GM18519 (cell line): ENCODE measurements around the gene SIGLEC9.

Experiments used
- ATAC-seq: cut with Tn5 transposase; IDR thresholded peaks from one replicate; pipeline ENCODE4 v1.9.1; 2021; ENCODE audit warnings: mild to moderate bottlenecking, moderate library complexity; ENCODE audit not compliant: unreplicated experiment, low FRiP score

SIGLEC9 gene

DNA sequence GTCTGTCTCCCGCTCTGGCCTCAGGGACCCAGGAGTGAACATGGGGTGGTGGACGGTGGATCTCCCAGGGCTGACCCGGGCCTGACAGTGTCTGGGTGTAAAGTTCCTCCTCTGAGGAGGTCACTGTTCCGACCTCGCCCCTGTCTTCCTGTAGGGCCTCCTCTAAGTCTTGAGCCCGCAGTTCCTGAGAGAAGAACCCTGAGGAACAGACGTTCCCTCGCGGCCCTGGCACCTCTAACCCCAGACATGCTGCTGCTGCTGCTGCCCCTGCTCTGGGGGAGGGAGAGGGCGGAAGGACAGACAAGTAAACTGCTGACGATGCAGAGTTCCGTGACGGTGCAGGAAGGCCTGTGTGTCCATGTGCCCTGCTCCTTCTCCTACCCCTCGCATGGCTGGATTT, at the start of gene SIGLEC9:
Gene SIGLEC9, plus strand, starts transcription at position 178 of the 400 bp plus-strand sequence. Its CDS starts 69 bp downstream, at position 247.
- ATAC-seq, result no peak

DNA sequence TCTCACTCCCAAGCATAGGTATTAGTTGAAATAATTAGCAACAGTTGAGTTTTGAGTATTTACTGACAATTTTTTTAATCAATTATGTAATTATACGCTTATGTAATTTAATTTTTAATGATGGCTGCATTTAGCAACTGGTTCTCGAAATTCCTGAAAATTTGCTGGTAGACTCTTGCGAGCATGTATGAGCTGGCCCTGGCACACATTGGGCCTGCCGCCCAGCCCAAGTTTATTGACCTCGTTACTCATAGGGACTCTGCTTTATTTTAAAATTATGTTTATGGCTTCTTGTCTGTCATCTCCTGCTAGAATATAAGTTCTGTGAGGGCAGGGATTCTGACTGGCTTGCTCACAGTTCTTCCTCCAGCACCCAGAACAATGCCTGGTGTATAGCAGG, 48.7 kb upstream of the SIGLEC9 start:
- ATAC-seq, result no peak

DNA sequence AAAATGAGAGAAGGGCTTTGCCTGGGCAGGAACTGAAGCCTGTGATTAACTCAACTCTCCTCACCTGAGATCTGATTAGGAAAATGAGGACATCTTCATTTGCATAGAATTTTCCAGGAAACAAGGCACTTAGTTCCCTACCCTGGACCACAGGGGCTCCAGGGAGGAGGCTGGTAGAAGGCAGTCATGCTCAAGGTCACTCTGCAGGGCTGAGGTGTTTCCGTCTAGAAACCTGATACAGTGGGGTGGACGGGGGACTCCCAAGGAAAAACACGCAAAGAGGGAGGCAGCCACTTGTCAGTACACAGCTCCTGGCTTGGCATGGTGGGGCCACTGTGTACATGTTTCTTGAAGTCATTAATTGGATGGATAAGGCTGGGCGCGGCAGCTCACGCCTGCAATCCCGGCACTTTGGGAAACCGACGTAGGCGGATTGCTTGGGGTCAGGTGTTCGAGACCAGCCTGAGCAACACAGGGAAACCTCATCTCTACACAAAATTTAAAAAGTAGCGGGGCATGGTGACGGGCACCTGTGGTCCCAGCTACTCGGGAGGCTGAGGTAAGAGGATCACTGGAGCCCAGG, 48.0 kb upstream of the SIGLEC9 start:
- no peak for ATAC-seq

DNA sequence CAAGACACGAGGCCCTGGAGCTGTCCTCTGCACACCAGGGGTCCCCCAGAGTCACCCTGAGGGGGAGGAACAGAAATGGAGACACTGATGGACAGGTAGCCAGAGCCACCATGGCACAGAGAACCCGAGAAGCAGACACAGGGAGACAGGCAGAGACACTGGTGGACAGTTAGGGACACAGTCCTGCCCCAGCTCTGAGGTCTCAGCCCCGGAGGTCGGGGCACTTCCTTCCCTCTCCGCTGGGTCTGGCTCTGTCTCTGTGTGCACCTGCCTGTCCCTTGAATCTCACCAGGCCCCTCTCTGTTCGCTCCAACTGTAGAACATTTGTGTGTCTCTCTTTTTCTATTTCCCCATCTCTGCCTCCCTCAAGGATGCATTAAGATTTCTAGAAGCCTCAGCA, 46.6 kb upstream of the SIGLEC9 start:
- ATAC-seq, result no peak

GRCh38 chr19:51078731-51079130, 46.0 kb upstream of the SIGLEC9 start:
- no peak for ATAC-seq

GRCh38 chr19:51079481-51080110, 45.1 kb upstream of the SIGLEC9 start:
- no peak for ATAC-seq

DNA sequence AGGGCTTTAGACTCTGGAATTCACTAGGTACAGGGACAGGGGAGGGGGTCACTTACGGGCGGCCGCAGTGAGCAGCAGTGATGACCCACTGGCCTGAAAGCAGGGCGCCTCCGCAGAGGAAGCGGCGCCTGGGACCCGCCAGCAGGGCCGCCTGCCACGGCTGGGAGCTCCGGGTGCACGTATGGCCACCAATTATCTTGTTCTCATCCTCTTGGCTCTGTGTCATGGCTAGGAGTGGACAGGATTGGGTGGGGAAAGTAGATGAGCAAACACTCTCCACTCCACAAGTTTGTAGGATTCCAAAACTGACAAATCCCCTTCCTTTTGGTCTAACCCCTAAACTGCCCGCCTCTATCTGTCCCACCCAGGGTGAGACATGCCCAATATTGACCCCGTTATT, 43.2 kb upstream of the SIGLEC9 start:
- no peak for ATAC-seq

- no peak for ATAC-seq
These were observed 42.1 kb upstream of the SIGLEC9 start, which contains the start of gene KLK14 for GRCh38 chr19:51082611-51083010. TSS of gene KLK14 (minus strand) at chr19:51082887. CDS start at chr19:51082614, 273 bp downstream.

DNA sequence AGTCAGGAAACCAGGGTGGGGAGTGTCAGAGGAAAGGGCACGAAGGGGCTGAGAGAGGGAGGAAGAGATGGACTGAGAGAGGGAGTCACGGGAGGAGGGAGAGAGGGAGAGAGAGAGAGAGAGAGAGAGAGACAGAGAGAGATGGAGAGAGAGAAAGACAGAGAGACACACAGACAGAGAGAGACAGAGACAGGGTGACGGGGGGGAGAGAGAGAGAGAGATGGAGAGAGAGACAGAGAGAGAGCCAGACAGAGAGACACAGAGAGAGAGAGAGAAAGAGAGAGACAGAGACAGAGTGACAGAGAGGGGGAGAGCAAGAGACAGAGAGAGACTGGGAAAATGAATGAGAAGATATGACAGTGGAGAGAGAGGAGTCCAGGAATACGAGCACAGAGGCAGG, 41.5 kb upstream of the SIGLEC9 start:
- no peak for ATAC-seq

- no peak for ATAC-seq
These were observed 40.9 kb upstream of the SIGLEC9 start for GRCh38 chr19:51083783-51084182.

- ATAC-seq, result no peak
These were observed 40.2 kb upstream of the SIGLEC9 start for GRCh38 chr19:51084505-51084904.

GRCh38 chr19:51086153-51086850, 38.4 kb upstream of the SIGLEC9 start:
- ATAC-seq, result no peak

GRCh38 chr19:51089786-51090185, 34.9 kb upstream of the SIGLEC9 start:
- no peak for ATAC-seq

DNA sequence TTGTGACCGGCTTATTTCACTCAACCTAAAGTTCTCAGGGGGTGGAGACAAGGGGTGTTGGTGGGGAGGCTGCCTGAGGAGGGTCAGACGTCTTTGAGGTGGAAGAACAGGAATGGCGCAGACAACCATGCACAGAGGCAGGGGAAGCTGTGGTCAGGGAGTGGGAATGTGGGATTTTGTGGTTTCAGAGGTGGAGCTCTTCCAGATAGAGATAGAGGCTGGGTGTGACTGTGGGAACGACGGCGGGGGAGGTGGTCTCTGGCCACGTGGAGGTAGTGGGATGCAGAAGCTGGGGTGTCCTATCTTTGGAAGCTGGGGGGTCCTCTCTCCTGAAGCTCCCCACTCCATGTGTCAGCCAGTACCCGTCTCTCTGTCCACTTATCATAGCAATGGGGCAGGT, 34.2 kb upstream of the SIGLEC9 start:
- no peak for ATAC-seq

- ATAC-seq, result no peak
These were observed 33.6 kb upstream of the SIGLEC9 start for GRCh38 chr19:51091126-51091525.

- ATAC-seq, result no peak
These were observed 32.5 kb upstream of the SIGLEC9 start for GRCh38 chr19:51091895-51092873.

DNA sequence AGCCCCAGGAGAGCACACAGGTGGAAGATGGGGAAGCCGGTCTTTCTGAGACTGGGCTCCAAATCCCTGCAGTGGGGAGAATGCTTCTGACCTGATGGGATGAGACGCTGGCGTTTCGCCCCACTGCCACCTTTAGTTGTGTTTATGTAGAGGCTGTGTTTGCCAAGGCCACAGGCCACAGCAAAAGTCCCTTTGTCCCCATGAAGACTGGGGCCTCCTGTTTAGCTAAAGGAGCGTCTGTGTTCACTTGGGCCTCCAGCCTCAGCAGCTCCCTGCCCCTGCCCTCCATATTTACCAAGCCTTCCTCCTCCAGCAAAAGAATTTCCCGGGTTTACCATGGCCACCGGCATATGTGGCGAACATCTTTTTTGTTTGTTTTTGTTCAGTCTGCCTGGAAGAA, 31.6 kb upstream of the SIGLEC9 start:
- ATAC-seq, result no peak

DNA sequence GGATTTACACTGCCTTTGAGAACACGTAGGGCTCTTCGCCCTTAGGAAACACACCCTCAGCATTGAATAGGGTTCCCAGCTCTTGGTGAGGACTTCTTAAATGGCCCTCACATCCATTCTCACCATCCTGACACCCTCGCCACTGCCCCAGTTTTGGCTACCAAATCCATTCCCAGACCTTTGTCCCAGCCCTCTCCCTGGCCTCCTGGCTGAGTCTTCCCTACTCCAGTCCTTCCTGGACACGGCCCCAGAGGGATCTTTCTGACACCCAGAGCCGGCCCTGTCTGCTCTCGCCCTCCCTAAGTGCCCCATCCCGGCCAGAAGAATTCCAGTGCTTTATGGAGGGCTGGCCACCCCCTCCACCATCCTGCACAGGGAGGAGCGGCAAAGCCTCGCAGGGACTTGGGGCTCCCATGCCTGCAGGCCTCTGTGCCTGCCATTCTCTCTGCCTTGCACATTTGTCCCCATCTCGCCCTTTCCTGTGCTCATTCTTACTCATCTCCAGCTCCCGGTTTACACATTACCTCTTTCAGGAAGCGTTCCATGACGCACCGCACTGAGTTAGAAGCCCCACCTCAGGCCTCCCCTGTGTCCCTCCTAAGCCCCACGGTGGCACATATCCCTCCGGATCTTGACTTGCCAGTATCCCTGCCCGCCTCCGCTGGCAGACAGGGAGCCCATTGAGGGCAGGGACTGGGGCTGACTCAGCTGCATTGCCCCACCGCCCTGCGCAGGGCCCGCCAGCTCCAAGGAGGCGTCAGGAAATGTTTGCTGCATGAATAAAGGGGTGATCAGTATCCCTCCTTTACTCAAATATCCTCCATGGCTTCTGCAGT, 31.0 kb upstream of the SIGLEC9 start:
- no peak for ATAC-seq

- ATAC-seq, result no peak
These were observed 29.9 kb upstream of the SIGLEC9 start for GRCh38 chr19:51094696-51095279.
